Heart left ventricle (tissue), 16 donors: ENCODE measurements around the gene KCTD15. TPM values are rescaled to one million over a fixed set of nuclear protein-coding genes. Genes with fewer than 3 reads are reported as not detected.

Experiments
- ATAC-seq, 4 donors: fragments of 200-7000 bp; cut with Tn5 transposase; one replicate each; pipeline ENCODE4 v1.9.1; 2020 to 2022; ENCODE audit warnings: moderate library complexity in 4 of 4, mild to moderate bottlenecking in 3 of 4, moderate number of reproducible peaks in 1 of 4
- DNase-seq, 5 donors: peaks; one replicate each; pipeline ENCODE4 v3.0.0-alpha.2; 2020
- H3K27ac ChIP-seq, 12 donors: fragments of 200-600 bp; sonication (generic) in 4 of 12; one replicate each; pipeline versions ENCODE4 v1.5.0 to v1.8.0; 2016 to 2022; ENCODE audit warnings: mild to moderate bottlenecking in 2 of 12
- H3K27me3 ChIP-seq, 9 donors: fragments of 200-600 bp; sonication (generic) in 2 of 9; one replicate each; pipeline versions ENCODE4 v1.5.1 to v1.8.0; 2016 to 2022; ENCODE audit warnings: mild to moderate bottlenecking in 3 of 9
- H3K36me3 ChIP-seq, 9 donors: fragments of 200-600 bp; sonication (generic) in 2 of 9; one replicate each; pipeline versions ENCODE4 v1.5.0 to v1.8.0; 2018 to 2022; ENCODE audit warnings: mild to moderate bottlenecking in 2 of 9
- H3K4me1 ChIP-seq, 12 donors: fragments of 200-600 bp; sonication (generic) in 4 of 12; one replicate each; pipeline versions ENCODE4 v1.5.0 to v1.8.0; 2016 to 2022; ENCODE audit warnings: mild to moderate bottlenecking in 3 of 12
- H3K4me3 ChIP-seq, 12 donors: fragments of 200-600 bp; sonication (generic) in 4 of 12; one replicate each; pipeline versions ENCODE4 v1.5.0 to v1.8.0; 2017 to 2022; ENCODE audit warnings: mild to moderate bottlenecking in 9 of 12, moderate library complexity in 4 of 12
- H3K9me3 ChIP-seq, 12 donors: fragments of 200-600 bp; sonication (generic) in 4 of 12; one replicate each; pipeline versions ENCODE4 v1.5.0 to v1.8.0; 2016 to 2022; ENCODE audit warnings: mild to moderate bottlenecking in 1 of 12
- CTCF ChIP-seq, 12 donors: fragments of 200-600 bp; sonication (generic) in 4 of 12; IDR thresholded peaks; one replicate each; pipeline versions ENCODE4 v1.5.0 to v1.8.0; 2018 to 2022; ENCODE audit warnings: antibody characterized with exemption in 12 of 12, mild to moderate bottlenecking in 5 of 12
- POLR2A ChIP-seq, 2 donors: fragments of 450-650 bp; IDR thresholded peaks; one replicate each; pipeline ENCODE4 v1.6.1; 2017; ENCODE audit warnings: antibody characterized with exemption in 2 of 2, mild to moderate bottlenecking in 2 of 2, moderate library complexity in 2 of 2
- WGBS, 4 donors: extraction: QIAGEN DNeasy Blood & Tissue Kit in 2 of 4; methylation state at CpG; one replicate each; pipeline versions ENCODE4 v1.1.5 to v1.1.7; 2013 to 2018; 5-methylcytosine and 5-hydroxymethylcytosine counted together
- intact Hi-C, 10 donors: fragments of 100-400 bp; cut with DNase I; formaldehyde crosslinking; loops; one replicate each; pipeline versions ENCODE4 v1.11.1 to v1.14.2; 2022
- polyA plus RNA-seq, 2 donors: library from polyadenylated mRNA; stranded (reverse); fragments of 200-250 nt; gene quantifications; one replicate each; pipeline ENCODE4 v1.2.3, GENCODE V29; 2013
- total RNA-seq, 9 donors: library from RNA; depleted of rRNA in 2 of 9; stranded (reverse); fragments of >200 nt in 2 of 9; fragmentation: NEBNext Ultra II Directional in 3 of 9; extraction: Animal tissue kit (Norgen Biotek cat#: 25700) in 3 of 9; gene quantifications; one replicate each; pipeline versions ENCODE4 v1.1.0 to v1.2.4, GENCODE V29; 2016 to 2023
- donor health status: ischemic (EF 13 %, LVEDD 7.1; RV severe dilation, severe dysfunction).
- donor health status: healthy with polysubstance abuse.
- donor health status: DM: no; HTN: yes; CAD: no.
- donor health status: DM: no; HTN: no; CAD: no.
- donor health status: ischemic (EF 25% LVEDD 6.9; RV normal size, moderate dysfunction).
- donor health status: ischemic (EF 25% LVEDD 5.7; RV mildly dilated, moderate dysfunction).
- donor health status: healthy.
- donor health status: DM: yes; HTN: yes; CAD: no.
- donor health status: ischemic (EF 35%, LVEDD 5.7; RV mildly dilated, moderate dysfunction).
- donor health status: nonischemic (EF 11% LVEDD 7.7; RV severe dilation, severe dysfunction).
- donor health status: DM: yes; HTN: yes; CAD: no.
- donor health status: PGD.
- donor health status: ischemic (EF 29% LVEDD 5.4; RV normal size, mild dysfunction).
- donor health status: nonischemic (EF 23%, LVEDD 6.1; RV moderate dilation, normal function).

Gene KCTD15
- total and polyA plus RNA-seq, 11 donors, result 5.4 to 36.9 (median 9.8) TPM

GRCh38 chr19:33784432-33784831 lies 12.2 kb upstream of the KCTD15 start:
- peaks cover 0 to 28% (median 6%) of the 10 kb centered on the region in 9 donors for H3K27me3 ChIP-seq
- TF ChIP-seq CTCF (IDR thresholded peaks at IDR 0.05) (no peak), POLR2A (IDR thresholded peaks at IDR 0.05) (no peak)
- intact Hi-C loops, result loop anchor here in 2 of 10 donors (10.0 kb wide), 2 partner anchors 90 to 130 kb away; no protein-coding TSS in a partner anchor
- no peak for ATAC-seq
- peaks cover 0 to 6% (median 0%) of the 10 kb centered on the region in 12 donors for H3K4me1 ChIP-seq
- 84 to 88% (median 85%) methylated on average over 5 of the region's 5 CpGs for WGBS, 4 donors
- no peaks in the 10 kb centered on the region for H3K9me3 ChIP-seq
- H3K27ac ChIP-seq, result no peak overlapping the region
- no peaks in the 10 kb centered on the region for H3K36me3 ChIP-seq
- H3K4me3 ChIP-seq, result no peak overlapping the region
- no peak for DNase-seq

GRCh38 chr19:33785795-33786194 lies 10.9 kb upstream of the KCTD15 start:
- TF ChIP-seq CTCF (IDR thresholded peaks at IDR 0.05), result no peak
- no peak for TF ChIP-seq POLR2A (IDR thresholded peaks at IDR 0.05)

GRCh38 chr19:33788676-33789075 lies 8.0 kb upstream of the KCTD15 start:
- no peak overlapping the region for H3K4me3 ChIP-seq
- 53 to 60% (median 55%) methylated on average over 4 of the region's 4 CpGs for WGBS, 4 donors
- H3K9me3 ChIP-seq, result no peaks in the 10 kb centered on the region
- no peaks in the 10 kb centered on the region for H3K36me3 ChIP-seq
- TF ChIP-seq POLR2A (IDR thresholded peaks at IDR 0.05), result no peak
- ATAC-seq, result no peak
- H3K4me1 ChIP-seq, result no peaks in the 10 kb centered on the region
- no peak for DNase-seq
- no peak overlapping the region for H3K27ac ChIP-seq
- intact Hi-C loops, result loop anchor here in 2 of 10 donors (10.0 kb wide), 2 partner anchors 86 to 126 kb away; no protein-coding TSS in a partner anchor
- peaks cover 0 to 19% (median 0%) of the 10 kb centered on the region in 9 donors for H3K27me3 ChIP-seq

More at GRCh38 chr19:33785795-33786194, 10.9 kb upstream of the KCTD15 start:
- intact Hi-C loops, result loop anchor here in 2 of 10 donors (10.0 kb wide), 2 partner anchors 89 to 129 kb away; no protein-coding TSS in a partner anchor
- H3K36me3 ChIP-seq, result no peaks in the 10 kb centered on the region
- peaks cover 0 to 14% (median under 1%) of the 10 kb centered on the region in 9 donors for H3K27me3 ChIP-seq
- H3K27ac ChIP-seq, result no peak overlapping the region
- DNase-seq (no peak), ATAC-seq (no peak)
- 74 to 83% (median 77%) methylated on average over 6 of the region's 6 CpGs for WGBS, 4 donors
- no peaks in the 10 kb centered on the region for H3K9me3 ChIP-seq
- H3K4me3 ChIP-seq, result no peak overlapping the region
- H3K4me1 ChIP-seq, result peaks cover 0 to 2% (median 0%) of the 10 kb centered on the region in 12 donors

- Histone ChIP-seq H3K36me3 (no peaks in the 10 kb centered on the region), H3K4me1 (peaks cover 0 to 6% (median 3%) of the 10 kb centered on the region in 12 donors), H3K27ac (no peak overlapping the region), H3K9me3 (no peaks in the 10 kb centered on the region), H3K27me3 (peaks cover 0 to 19% (median 0%) of the 10 kb centered on the region in 9 donors), H3K4me3 (no peak overlapping the region)
- ATAC-seq (no peak), DNase-seq (no peak)
- WGBS, 4 donors, result 78 to 88% (median 87%) methylated on average over 5 of the region's 5 CpGs
- intact Hi-C loops, result loop anchor here in 2 of 10 donors (10.0 kb wide), 2 partner anchors 85 to 125 kb away; no protein-coding TSS in a partner anchor
- no peak for TF ChIP-seq POLR2A (IDR thresholded peaks at IDR 0.05)
- TF ChIP-seq CTCF (IDR thresholded peaks at IDR 0.05), result no peak
Observed at GRCh38 chr19:33789344-33789743, 7.3 kb upstream of the KCTD15 start.
